ENCODE measurements around the gene ZBTB5. TPM values are rescaled to one million over a fixed set of nuclear protein-coding genes. Genes with fewer than 3 reads are reported as not detected.

ZBTB5 gene
- total and polyA plus RNA-seq, 2 of the 13 experiments (the other 11 are each of a cell fraction or from before 2014, with no cell fraction given) = 12.5 to 20.5 TPM

- BruUV-seq (replicated peaks) = no TSS peak
- peak overlapping the region; percentile 84 for H3K4me2 ChIP-seq (ENCODE audit: low read depth, low read length)
- H3K36me3 ChIP-seq (replicated peaks in 1 of 2; ENCODE audit: control insufficient read depth in 1 of 2, insufficient read depth in 2 of 2, low read length in 2 of 2) = no peaks in the 10 kb centered on the region
- H3K9ac ChIP-seq (ENCODE audit: insufficient read depth, low read depth, low read length) = no peak overlapping the region
- ATAC-seq (no peak), DNase-seq (ENCODE audit: low spot score) (no peak), FAIRE-seq (no peak)
- in situ Hi-C loops (cut with HindIII; ENCODE audit: extremely low pct_ligation_motif_present, low pct_unique_long_range_greater_than_20kb) = no loop called here
- WGBS (ENCODE audit: low lambda C conversion rate) = 39% methylated on average over 9 of the region's 9 CpGs
- H3K79me2 ChIP-seq (ENCODE audit: insufficient read depth, low read length) = no peaks in the 10 kb centered on the region
- intact Hi-C loops (cut with micrococcal nuclease; ENCODE audit: unreplicated experiment) = loop anchor here (5.0 kb wide), 1 partner anchor 413 kb away; no protein-coding TSS in a partner anchor
- peaks cover 53% of the 10 kb centered on the region for H3K4me1 ChIP-seq (ENCODE audit: insufficient read depth, low read length)
- H3K9me3 ChIP-seq (ENCODE audit: low read length) = no peaks in the 10 kb centered on the region
- H2AFZ ChIP-seq (ENCODE audit: low read length) = no peak overlapping the region
- H3K27ac ChIP-seq (ENCODE audit: extremely low read length, insufficient read depth, low read length) = no peak overlapping the region
- H3K4me3 ChIP-seq (replicated peaks in 1 of 3; ENCODE audit: insufficient read depth in 1 of 3, low read depth in 2 of 3, low read length in 3 of 3) = peak overlapping the region in 1 of 3 experiments; percentile 65; a peak in 1 of 6 replicates
- H3K27me3 ChIP-seq (ENCODE audit: control insufficient read depth in 1 of 2, insufficient read depth in 2 of 2, low read length in 2 of 2) = no peaks in the 10 kb centered on the region
- no peak for TF ChIP-seq ZNF749 (CRISPR knock-in tag; IDR thresholded peaks at IDR 0.05; ENCODE audit: borderline replicate concordance)
- no peak for TF ChIP-seq ETV5 (CRISPR knock-in tag; IDR thresholded peaks at IDR 0.05; ENCODE audit: borderline replicate concordance)
- TF ChIP-seq SP4 (CRISPR knock-in tag; IDR thresholded peaks at IDR 0.05) = no peak
- TF ChIP-seq ZFP82 (CRISPR knock-in tag; IDR thresholded peaks at IDR 0.05; ENCODE audit: borderline replicate concordance) = no peak
- no peaks in the 10 kb centered on the region for H4K20me1 ChIP-seq (ENCODE audit: insufficient read depth, low read length)
- ChIA-PET CTCF (ENCODE audit: low intra/inter-chr PET ratio, low total read pairs) (interaction anchor here (1.0 to 1.6 kb wide), 2 partner anchors 13 to 414 kb away, joined by 3 to 5 read pairs; partner anchors contain the start of gene GRHPR), POLR2A (interaction anchor here (1.4 to 2.2 kb wide), 2 partner anchors 12 to 55 kb away, joined by 8 to 18 read pairs; partner anchors contain the start of genes GRHPR and ZBTB5)
Measured at GRCh38 chr9:37410354-37410861, 54.8 kb downstream of the ZBTB5 start.

- Histone ChIP-seq H3K27ac (ENCODE audit: extremely low read length, insufficient read depth, low read length) (no peak overlapping the region), H3K36me3 (replicated peaks in 1 of 2; ENCODE audit: control insufficient read depth in 1 of 2, insufficient read depth in 2 of 2, low read length in 2 of 2) (no peaks in the 10 kb centered on the region), H4K20me1 (ENCODE audit: insufficient read depth, low read length) (no peaks in the 10 kb centered on the region), H3K9me3 (ENCODE audit: low read length) (no peaks in the 10 kb centered on the region), H3K4me3 (replicated peaks in 1 of 3; ENCODE audit: insufficient read depth in 1 of 3, low read depth in 2 of 3, low read length in 3 of 3) (no peak overlapping the region), H3K79me2 (ENCODE audit: insufficient read depth, low read length) (no peaks in the 10 kb centered on the region), H3K4me2 (ENCODE audit: low read depth, low read length) (no peak overlapping the region), H3K9ac (ENCODE audit: insufficient read depth, low read depth, low read length) (no peak overlapping the region), H2AFZ (ENCODE audit: low read length) (no peak overlapping the region), H3K27me3 (ENCODE audit: control insufficient read depth in 1 of 2, insufficient read depth in 2 of 2, low read length in 2 of 2) (no peaks in the 10 kb centered on the region), H3K4me1 (ENCODE audit: insufficient read depth, low read length) (peaks cover 43% of the 10 kb centered on the region)
- intact Hi-C loops (cut with micrococcal nuclease; ENCODE audit: unreplicated experiment) = no loop called here
- FAIRE-seq (no peak), DNase-seq (ENCODE audit: low spot score) (no peak), ATAC-seq (no peak)
- CTCF ChIA-PET (ENCODE audit: low intra/inter-chr PET ratio, low total read pairs) = no interaction called here
- 28% methylated on average over 9 of the region's 22 CpGs for WGBS (ENCODE audit: low lambda C conversion rate)
- TF ChIP-seq CHD4 (IDR thresholded peaks at IDR 0.05; ENCODE audit: borderline replicate concordance, low read length) = no peak
- in situ Hi-C loops (cut with HindIII; ENCODE audit: extremely low pct_ligation_motif_present, low pct_unique_long_range_greater_than_20kb) = no loop called here
- POLR2A ChIA-PET = no interaction called here
- BruUV-seq (replicated peaks) = no TSS peak
Measured at GRCh38 chr9:37408933-37409710, 56.1 kb downstream of the ZBTB5 start.

All from HepG2 (cell line).